HG02763 (cell line): ENCODE measurements around the gene ZDHHC5.
"Not testable (repeated sequence)": the region's sequence is repeated elsewhere in the genome, so short reads cannot be mapped to it uniquely, and the experiment has no call there.

Source experiments
- ATAC-seq: cut with Tn5 transposase; IDR thresholded peaks from one replicate; pipeline ENCODE4 v1.9.1; 2021; ENCODE audit warnings: mild to moderate bottlenecking, moderate library complexity; ENCODE audit not compliant: unreplicated experiment

The ZDHHC5 gene

DNA sequence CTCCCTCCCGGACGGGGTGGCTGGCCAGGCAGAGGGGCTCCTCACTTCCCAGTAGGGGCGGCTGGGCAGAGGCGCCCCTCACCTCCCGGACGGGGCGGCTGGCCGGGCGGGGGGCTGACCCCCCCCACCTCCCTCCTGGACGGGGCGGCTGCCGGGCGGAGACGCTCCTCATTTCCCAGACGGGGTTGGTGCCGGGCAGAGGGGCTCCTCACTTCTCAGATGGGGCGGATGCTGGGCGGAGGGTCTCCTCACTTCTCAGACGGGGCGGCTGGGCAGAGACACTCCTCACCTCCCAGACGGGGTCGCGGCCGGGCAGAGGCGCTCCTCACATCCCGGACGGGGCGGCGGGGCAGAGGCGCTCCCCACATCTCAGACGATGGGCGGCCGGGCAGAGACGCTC lies 48.8 kb downstream of the ZDHHC5 start:
- ATAC-seq: not testable (repeated sequence)

DNA sequence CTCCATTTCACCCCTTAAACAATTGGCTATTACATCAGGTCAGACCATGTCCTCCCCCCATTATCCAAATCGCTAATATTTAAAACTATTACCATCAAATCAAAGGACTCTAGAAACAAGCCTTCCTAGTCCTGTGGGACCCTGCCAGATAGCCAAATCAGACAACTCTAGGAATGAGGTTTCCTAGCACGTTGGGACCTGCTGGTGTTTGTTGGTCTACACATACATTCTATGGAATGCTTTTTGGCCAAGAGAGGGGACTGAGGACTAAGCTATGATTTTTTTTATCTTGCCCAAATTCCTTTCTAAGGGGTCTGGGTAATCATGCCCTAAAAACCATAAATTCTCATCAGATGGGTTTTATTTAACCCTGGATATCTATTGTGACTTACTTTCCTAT lies 59.3 kb downstream of the ZDHHC5 start:
- ATAC-seq: no peak

GRCh38 chr11:57728829-57729228 lies 60.9 kb downstream of the ZDHHC5 start:
- no peak for ATAC-seq

- ATAC-seq: no peak
Observed at GRCh38 chr11:57729479-57729878, 61.6 kb downstream of the ZDHHC5 start.

DNA sequence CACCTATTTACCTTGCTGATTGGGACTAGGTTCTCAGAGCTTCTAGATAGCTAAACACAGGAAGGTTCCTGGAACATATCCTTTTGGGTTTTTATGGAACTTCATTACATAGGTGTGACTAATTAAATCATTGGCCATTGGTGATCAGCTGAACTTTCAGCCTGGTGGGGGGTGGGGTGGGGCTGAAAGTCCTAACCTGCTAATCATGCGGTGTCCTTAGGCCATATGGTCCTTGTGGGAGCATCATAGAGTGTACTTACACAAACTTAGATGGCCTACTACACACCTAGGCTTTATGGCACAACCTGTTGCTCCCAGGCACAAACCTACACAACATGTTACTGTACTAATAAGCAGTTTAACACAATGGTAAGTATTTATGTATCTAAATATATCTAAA lies 64.7 kb downstream of the ZDHHC5 start:
- ATAC-seq: no peak

GRCh38 chr11:57735619-57736298 lies 67.8 kb downstream of the ZDHHC5 start:
- ATAC-seq: no peak

DNA sequence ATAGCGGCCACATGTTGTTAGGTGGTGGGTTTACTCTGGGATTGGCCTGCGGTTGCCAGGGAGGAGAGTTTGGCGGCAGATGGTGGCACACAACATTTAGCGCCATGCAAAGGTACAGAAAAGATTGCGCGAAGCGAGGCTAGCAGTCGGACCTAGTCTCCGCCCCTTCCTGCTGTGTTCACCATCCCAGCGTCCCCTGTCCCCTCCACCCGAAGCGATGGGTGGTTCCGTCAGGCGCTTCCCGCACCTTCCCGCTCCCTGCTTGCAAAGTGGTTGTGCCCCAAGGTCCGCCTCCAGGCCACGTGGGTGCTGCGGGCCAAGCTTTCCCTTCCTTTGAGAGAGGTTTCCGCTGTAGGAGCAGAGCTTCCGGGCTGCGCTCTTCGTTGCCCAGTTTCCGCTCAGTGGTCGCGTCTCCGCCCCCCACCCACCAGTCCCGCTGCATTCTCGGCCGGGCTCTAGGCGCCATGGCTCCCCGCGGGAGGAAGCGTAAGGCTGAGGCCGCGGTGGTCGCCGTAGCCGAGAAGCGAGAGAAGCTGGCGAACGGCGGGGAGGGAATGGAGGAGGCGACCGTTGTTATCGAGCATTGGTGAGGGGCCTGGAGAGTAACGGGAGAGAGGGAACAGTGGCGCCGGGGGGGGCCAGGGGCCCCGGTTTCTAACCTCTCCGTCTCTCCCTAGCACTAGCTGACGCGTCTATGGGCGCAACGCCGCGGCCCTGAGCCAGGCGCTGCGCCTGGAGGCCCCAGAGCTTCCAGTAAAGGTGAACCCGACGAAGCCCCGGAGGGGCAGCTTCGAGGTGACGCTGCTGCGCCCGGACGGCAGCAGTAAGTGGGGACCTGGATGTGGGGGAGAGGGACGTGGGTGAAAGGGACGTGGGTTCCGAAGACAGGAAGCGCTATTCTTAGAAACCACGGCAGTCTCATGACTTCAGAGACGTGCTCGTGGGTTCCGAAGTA lies 73.5 kb downstream of the ZDHHC5 start, which contains the start of gene SELENOH:
SELENOH (plus strand) TSS at position 360 of the 955 bp plus-strand sequence; CDS start at position 465, 105 bp downstream.
- peak; percentile 91 for ATAC-seq

DNA sequence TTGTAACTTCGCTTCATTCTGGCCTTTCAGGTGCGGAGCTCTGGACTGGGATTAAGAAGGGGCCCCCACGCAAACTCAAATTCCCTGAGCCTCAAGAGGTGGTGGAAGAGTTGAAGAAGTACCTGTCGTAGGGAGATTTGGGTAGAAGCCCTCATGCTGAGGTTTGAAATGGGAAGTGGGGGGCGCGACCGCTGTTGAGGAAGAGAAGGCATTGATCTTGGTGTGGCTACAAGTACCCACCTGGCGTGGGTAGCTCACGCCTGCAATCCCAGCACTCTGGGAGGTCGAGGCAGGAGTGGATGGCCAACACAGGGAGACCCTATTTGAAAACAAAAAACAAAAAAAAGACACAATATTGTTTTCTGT lies 74.2 kb downstream of the ZDHHC5 start:
- no peak for ATAC-seq

DNA sequence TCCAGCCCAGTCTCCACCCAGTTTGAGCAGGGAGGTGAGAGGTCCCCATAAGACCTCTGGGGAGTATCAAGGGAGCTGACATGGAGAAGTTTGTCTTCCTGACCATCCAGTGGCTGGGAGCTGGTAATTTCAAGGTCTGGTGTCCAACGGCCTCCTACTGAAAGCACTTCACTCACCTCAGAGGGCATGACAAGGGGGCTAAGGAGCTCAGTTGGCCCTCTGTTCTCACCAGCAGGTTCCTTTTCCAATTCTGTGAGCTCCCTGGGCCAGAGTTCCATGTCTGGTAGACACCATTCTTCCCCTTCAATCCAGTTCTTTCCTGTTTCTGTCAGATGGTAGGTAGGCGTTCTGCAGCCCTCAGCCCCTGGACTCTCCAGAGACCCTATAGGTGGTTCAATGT lies 76.4 kb downstream of the ZDHHC5 start:
- no peak for ATAC-seq

DNA sequence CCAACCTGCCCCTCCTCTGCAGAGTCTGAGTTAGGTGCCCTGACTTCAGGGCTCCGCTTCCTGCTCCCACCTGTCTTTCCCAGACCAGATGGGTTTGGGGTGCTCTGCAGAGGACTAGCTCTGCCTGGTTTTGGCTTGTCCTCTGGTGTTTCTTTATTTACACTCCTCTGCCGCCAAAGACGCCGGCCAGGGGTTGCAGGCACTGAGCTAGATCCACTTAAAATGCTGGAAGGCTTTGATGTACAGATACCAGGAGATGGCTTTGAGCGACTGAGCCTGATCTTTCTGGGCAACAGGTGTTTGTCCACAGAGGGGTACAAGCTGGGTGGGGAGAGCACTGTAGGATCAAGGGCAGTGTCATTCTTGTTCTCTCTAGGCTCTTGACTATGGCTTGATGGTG lies 77.3 kb downstream of the ZDHHC5 start:
- ATAC-seq: no peak

DNA sequence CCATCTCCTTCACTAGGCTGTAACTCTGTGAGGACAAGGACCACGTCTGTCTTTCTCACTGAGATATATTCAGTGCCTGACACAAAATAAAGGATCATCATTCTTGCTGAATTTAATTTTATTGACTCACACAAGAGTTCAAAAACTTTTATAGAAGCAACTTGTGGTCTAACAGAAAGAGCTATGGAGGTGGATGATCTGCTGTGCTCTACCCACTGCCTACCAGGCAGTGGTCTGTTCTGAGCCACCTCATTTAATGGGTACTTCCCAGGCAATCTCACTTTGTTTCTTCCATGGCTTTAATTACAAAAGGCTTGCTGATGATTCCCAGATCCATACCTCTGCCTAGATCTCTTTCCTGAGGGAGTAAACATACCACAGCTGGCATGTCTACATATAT lies 79.0 kb downstream of the ZDHHC5 start:
- no peak for ATAC-seq
